A549 (cell line): ENCODE results near the gene SEMA5A. TPM values are rescaled to one million over a fixed set of nuclear protein-coding genes. Genes with fewer than 3 reads are reported as not detected.

Experiments used
- ATAC-seq, 2 experiments: fragments of 200-7000 bp in 1 of 2; fragments of >200 bp in 1 of 2; cut with Nextera tagmentation in 1 of 2; cut with Tn5 transposase in 1 of 2; 3 replicates each; pipeline versions ENCODE4 v1.8.0 to v1.9.1; 2018 to 2020; ENCODE audit warnings: mild to moderate bottlenecking in 1 of 2, moderate library complexity in 1 of 2
- CTCF ChIA-PET: fragments of 300-600 bp; sonication (Branson Sonifier 250); formaldehyde crosslinking; extraction: SDS; loops from one replicate; lab custom pipeline; 2021; ENCODE audit warnings: antibody characterized with exemption, inconsistent platforms; lab: Yijun Ruan, JAX
- POLR2A ChIA-PET: fragments of 350-600 bp; formaldehyde crosslinking; extraction: SDS; loops from one replicate; lab custom pipeline; 2021; ENCODE audit warnings: antibody characterized with exemption, inconsistent platforms; lab: Yijun Ruan, JAX
- DNase-seq, 2 experiments: peaks; one replicate each; pipeline versions ENCODE4 v3.0.0 to v3.0.0-alpha.2; 2011 to 2016; ENCODE audit warnings: low read depth in 1 of 2, low spot score in 1 of 2
- FAIRE-seq: peaks from 2 replicates; lab custom pipeline; 2011; peaks lifted over from hg19 to GRCh38; lab: Jason Lieb, UNC
- H3K27ac ChIP-seq, 2 experiments: fragments of >200 bp; sonication (Bioruptor Twin); formaldehyde crosslinking; 3 replicates each; pipeline ENCODE4 v1.5.1; 2016 to 2017
- H3K4me1 ChIP-seq: fragments of >200 bp; sonication (Bioruptor Twin); formaldehyde crosslinking; 3 replicates; pipeline ENCODE4 v1.6.1; 2016
- H3K4me2 ChIP-seq: fragments of >200 bp; sonication (Bioruptor Twin); formaldehyde crosslinking; 3 replicates; pipeline ENCODE4 v1.6.1; 2016
- H3K4me3 ChIP-seq: fragments of >200 bp; sonication (Bioruptor Twin); formaldehyde crosslinking; 3 replicates; pipeline ENCODE4 v1.5.1; 2016
- H3K9me3 ChIP-seq: fragments of >200 bp; sonication (Bioruptor Twin); formaldehyde crosslinking; 3 replicates; pipeline ENCODE4 v1.6.1; 2016
- CBX2 ChIP-seq: fragments of 200-600 bp; sonication (generic); IDR thresholded peaks from 2 replicates; pipeline ENCODE4 v1.6.1; 2016; ENCODE audit warnings: low read depth, mild to moderate bottlenecking, borderline replicate concordance
- CBX8 ChIP-seq: fragments of 200-600 bp; sonication (generic); IDR thresholded peaks from 2 replicates; pipeline ENCODE4 v1.6.1; 2016
- EHF ChIP-seq: fragments of 250-450 bp; sonication (Bioruptor Pico); IDR thresholded peaks from 2 replicates; pipeline ENCODE4 v1.5.0; 2020; ENCODE audit warnings: mild to moderate bottlenecking
- EP300 ChIP-seq, 2 experiments: fragments of >200 bp; sonication (Bioruptor Twin); formaldehyde crosslinking; IDR thresholded peaks; 2 replicates in 1 of 2; 3 replicates in 1 of 2; pipeline ENCODE4 v1.6.1; 2016 to 2017
- ESRRA ChIP-seq: fragments of 150-350 bp; IDR thresholded peaks from 2 replicates; pipeline ENCODE4 v1.6.1; 2014; ENCODE audit warnings: mild to moderate bottlenecking, low read length, borderline replicate concordance
- FOSB ChIP-seq: fragments of 250-450 bp; sonication (Bioruptor Pico); IDR thresholded peaks from 2 replicates; pipeline ENCODE4 v1.5.0; 2020; ENCODE audit warnings: mild to moderate bottlenecking, moderate library complexity
- HEYL ChIP-seq: fragments of 250-450 bp; sonication (Bioruptor Pico); IDR thresholded peaks from 2 replicates; pipeline ENCODE4 v1.8.0; 2021; ENCODE audit warnings: mild to moderate bottlenecking, moderate library complexity
- HOXB13 ChIP-seq: fragments of 250-450 bp; sonication (Bioruptor Pico); IDR thresholded peaks from 2 replicates; pipeline ENCODE4 v1.5.0; 2020; ENCODE audit warnings: low read depth, mild to moderate bottlenecking, moderate library complexity
- JUN ChIP-seq, 2 experiments: fragments of >200 bp; sonication (Bioruptor Twin); formaldehyde crosslinking; IDR thresholded peaks; 2 replicates in 1 of 2; 3 replicates in 1 of 2; pipeline ENCODE4 v1.6.1; 2016 to 2017
- KDM1A ChIP-seq: fragments of 200-600 bp; sonication (generic); IDR thresholded peaks from 2 replicates; pipeline ENCODE4 v1.6.1; 2016; ENCODE audit warnings: low read depth, mild to moderate bottlenecking
- MAZ ChIP-seq: fragments of 150-350 bp; IDR thresholded peaks from 2 replicates; pipeline ENCODE4 v1.6.1; 2014; ENCODE audit warnings: antibody characterized with exemption, low read depth, low read length, borderline replicate concordance
- MYC ChIP-seq: IDR thresholded peaks from 2 replicates; pipeline ENCODE4 v1.6.1; 2012; ENCODE audit warnings: mild to moderate bottlenecking, inconsistent platforms, low read length, improper control_type of control experiment, borderline replicate concordance
- NPAS2 ChIP-seq: fragments of 250-450 bp; sonication (Bioruptor Pico); IDR thresholded peaks from 2 replicates; pipeline ENCODE4 v1.8.0; 2022; ENCODE audit warnings: mild to moderate bottlenecking, moderate library complexity, borderline replicate concordance
- POLR2AphosphoS2 ChIP-seq: conservative IDR thresholded peaks from 2 replicates; pipeline ENCODE4 v1.6.1; 2012; ENCODE audit warnings: low read length, improper control_type of control experiment, inconsistent platforms
- RAD21 ChIP-seq, 2 experiments: fragments of >200 bp in 1 of 2; sonication (Bioruptor Twin) in 1 of 2; formaldehyde crosslinking in 1 of 2; IDR thresholded peaks in 1 of 2; conservative IDR thresholded peaks in 1 of 2; 2 replicates in 1 of 2; 3 replicates in 1 of 2; pipeline ENCODE4 v1.6.1; 2012 to 2018; ENCODE audit warnings: inconsistent platforms in 1 of 2
- RARB ChIP-seq: fragments of 250-450 bp; sonication (Bioruptor Pico); IDR thresholded peaks from 2 replicates; pipeline ENCODE4 v1.8.0; 2021; ENCODE audit warnings: mild to moderate bottlenecking, moderate library complexity
- RCOR1 ChIP-seq: fragments of 150-350 bp; IDR thresholded peaks from 2 replicates; pipeline ENCODE4 v1.6.1; 2014; ENCODE audit warnings: antibody characterized with exemption, low read length, low read depth
- RFX5 ChIP-seq: fragments of 450-650 bp; IDR thresholded peaks from 2 replicates; pipeline ENCODE4 v1.7.1; 2014; ENCODE audit warnings: antibody characterized with exemption, mild to moderate bottlenecking, moderate library complexity
- RNF2 ChIP-seq: fragments of 200-600 bp; sonication (generic); IDR thresholded peaks from 2 replicates; pipeline ENCODE4 v1.6.1; 2016; ENCODE audit warnings: low read depth, mild to moderate bottlenecking, antibody characterized with exemption, moderate library complexity, borderline replicate concordance
- SMC3 ChIP-seq: fragments of >200 bp; sonication (Bioruptor Twin); formaldehyde crosslinking; IDR thresholded peaks from 3 replicates; pipeline ENCODE4 v1.6.1; 2018; ENCODE audit warnings: inconsistent platforms
- SREBF2 ChIP-seq: fragments of 450-650 bp; IDR thresholded peaks from 2 replicates; pipeline ENCODE4 v1.6.1; 2014; ENCODE audit warnings: mild to moderate bottlenecking, moderate library complexity
- TFCP2L1 ChIP-seq: fragments of 250-450 bp; sonication (Bioruptor Pico); IDR thresholded peaks from 2 replicates; pipeline ENCODE4 v1.5.0; 2021; ENCODE audit warnings: mild to moderate bottlenecking
- ZNF302 ChIP-seq: fragments of 250-450 bp; sonication (Bioruptor Pico); IDR thresholded peaks from 2 replicates; pipeline ENCODE4 v1.9.0; 2021; ENCODE audit warnings: inconsistent platforms, mild to moderate bottlenecking, moderate library complexity
- ZSCAN20 ChIP-seq: fragments of 250-450 bp; sonication (Bioruptor Pico); IDR thresholded peaks from 2 replicates; pipeline ENCODE4 v1.8.0; 2022; ENCODE audit warnings: mild to moderate bottlenecking, moderate library complexity
- WGBS: methylation state at CpG from one replicate; pipeline ENCODE4 v1.1.6; 2017; ENCODE audit errors: missing lambda C conversion rate; 5-methylcytosine and 5-hydroxymethylcytosine counted together
- polyA plus RNA-seq, 4 experiments: library from polyadenylated mRNA; depleted of rRNA in 3 of 4; stranded (reverse); fragments of >200 nt; fragmentation: RNase III in 1 of 4; extraction: RNeasy Plus Mini Kit Qiagen cat#74134 plus additional on column Dnase treatment in 1 of 4; gene quantifications; 2 replicates in 3 of 4; 3 replicates in 1 of 4; pipeline ENCODE4 v1.2.3, GENCODE V29; 2011 to 2017
- TF ChIP-seq, protein P1 (sequence below): fragments of 150-350 bp; IDR thresholded peaks from 2 replicates; pipeline ENCODE4 v1.6.1; 2014; ENCODE audit warnings: low read depth, mild to moderate bottlenecking, low read length
- TF ChIP-seq, protein P2 (sequence below): fragments of >200 bp; sonication (Bioruptor Twin); formaldehyde crosslinking; IDR thresholded peaks from 3 replicates; pipeline ENCODE4 v1.6.1; 2016
- TF ChIP-seq, protein P3 (sequence below): fragments of >200 bp; sonication (Bioruptor Twin); formaldehyde crosslinking; IDR thresholded peaks from 2 replicates; pipeline ENCODE4 v1.6.1; 2016
- TF ChIP-seq, protein P4 (sequence below): IDR thresholded peaks from 2 replicates; pipeline ENCODE4 v1.6.1; 2012

The SEMA5A gene
- polyA plus RNA-seq, 2 of the 4 experiments (the other 2 are of a cell fraction), result not detected

DNA sequence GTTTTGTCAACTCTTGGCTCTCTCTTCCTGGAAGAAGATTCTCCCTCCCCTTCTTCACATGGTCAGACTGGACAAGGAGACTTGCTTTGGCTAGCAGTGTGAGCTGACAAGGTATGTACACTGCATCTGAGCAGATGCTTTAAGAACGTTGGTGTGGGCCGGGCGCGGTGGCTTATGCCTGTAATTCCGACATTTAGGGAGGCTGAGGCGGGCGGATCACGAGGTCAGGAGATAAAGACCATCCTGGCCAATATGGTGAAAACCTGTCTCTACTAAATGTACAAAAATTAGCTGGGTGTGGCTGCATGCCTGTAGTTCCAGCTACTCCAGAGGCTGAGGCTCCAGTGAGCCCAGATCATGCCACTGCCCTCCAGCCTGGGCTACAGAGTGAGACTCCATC, 26.4 kb upstream of the SEMA5A start:
- H3K27ac ChIP-seq, result no peak overlapping the region
- POLR2A ChIA-PET, result no interaction called here
- ATAC-seq (no peak), FAIRE-seq (no peak), DNase-seq (no peak)
- no peaks in the 10 kb centered on the region for H3K4me1 ChIP-seq
- no peaks in the 10 kb centered on the region for H3K9me3 ChIP-seq
- no peak overlapping the region for H3K4me3 ChIP-seq
- H3K4me2 ChIP-seq, result no peak overlapping the region
- no peak for TF ChIP-seq NPAS2 (CRISPR knock-in tag)
- no peak for TF ChIP-seq HOXB13 (CRISPR knock-in tag)
- TF ChIP-seq, protein P1, sequence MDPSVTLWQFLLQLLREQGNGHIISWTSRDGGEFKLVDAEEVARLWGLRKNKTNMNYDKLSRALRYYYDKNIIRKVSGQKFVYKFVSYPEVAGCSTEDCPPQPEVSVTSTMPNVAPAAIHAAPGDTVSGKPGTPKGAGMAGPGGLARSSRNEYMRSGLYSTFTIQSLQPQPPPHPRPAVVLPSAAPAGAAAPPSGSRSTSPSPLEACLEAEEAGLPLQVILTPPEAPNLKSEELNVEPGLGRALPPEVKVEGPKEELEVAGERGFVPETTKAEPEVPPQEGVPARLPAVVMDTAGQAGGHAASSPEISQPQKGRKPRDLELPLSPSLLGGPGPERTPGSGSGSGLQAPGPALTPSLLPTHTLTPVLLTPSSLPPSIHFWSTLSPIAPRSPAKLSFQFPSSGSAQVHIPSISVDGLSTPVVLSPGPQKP, result no peak
- TF ChIP-seq RCOR1, result no peak
- no peak for TF ChIP-seq RNF2
- no peak for TF ChIP-seq RARB (CRISPR knock-in tag)
- TF ChIP-seq ESRRA, result no peak
- TF ChIP-seq, protein P2, sequence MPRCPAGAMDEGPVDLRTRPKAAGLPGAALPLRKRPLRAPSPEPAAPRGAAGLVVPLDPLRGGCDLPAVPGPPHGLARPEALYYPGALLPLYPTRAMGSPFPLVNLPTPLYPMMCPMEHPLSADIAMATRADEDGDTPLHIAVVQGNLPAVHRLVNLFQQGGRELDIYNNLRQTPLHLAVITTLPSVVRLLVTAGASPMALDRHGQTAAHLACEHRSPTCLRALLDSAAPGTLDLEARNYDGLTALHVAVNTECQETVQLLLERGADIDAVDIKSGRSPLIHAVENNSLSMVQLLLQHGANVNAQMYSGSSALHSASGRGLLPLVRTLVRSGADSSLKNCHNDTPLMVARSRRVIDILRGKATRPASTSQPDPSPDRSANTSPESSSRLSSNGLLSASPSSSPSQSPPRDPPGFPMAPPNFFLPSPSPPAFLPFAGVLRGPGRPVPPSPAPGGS, result no peak
- TF ChIP-seq CBX2, result no peak
- no peak for TF ChIP-seq KDM1A
- no peak for TF ChIP-seq RFX5
- no peak for TF ChIP-seq SMC3
- TF ChIP-seq, protein P3, sequence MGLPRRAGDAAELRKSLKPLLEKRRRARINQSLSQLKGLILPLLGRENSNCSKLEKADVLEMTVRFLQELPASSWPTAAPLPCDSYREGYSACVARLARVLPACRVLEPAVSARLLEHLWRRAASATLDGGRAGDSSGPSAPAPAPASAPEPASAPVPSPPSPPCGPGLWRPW, result no peak
- TF ChIP-seq RAD21 (conservative IDR thresholded peaks at IDR 0.05 in 1 of 2, IDR thresholded peaks at IDR 0.05 in 1 of 2), result no peak
- no peak for TF ChIP-seq ZNF302 (CRISPR knock-in tag)
- no peak for TF ChIP-seq POLR2AphosphoS2
- no peak for TF ChIP-seq ZSCAN20 (CRISPR knock-in tag)
- 0% methylated on average over 8 of the region's 8 CpGs for WGBS
- CTCF ChIA-PET, result interaction anchor here (2.4 kb wide), 1 partner anchor 28 kb away, joined by 7 read pairs; no protein-coding TSS in a partner anchor

DNA sequence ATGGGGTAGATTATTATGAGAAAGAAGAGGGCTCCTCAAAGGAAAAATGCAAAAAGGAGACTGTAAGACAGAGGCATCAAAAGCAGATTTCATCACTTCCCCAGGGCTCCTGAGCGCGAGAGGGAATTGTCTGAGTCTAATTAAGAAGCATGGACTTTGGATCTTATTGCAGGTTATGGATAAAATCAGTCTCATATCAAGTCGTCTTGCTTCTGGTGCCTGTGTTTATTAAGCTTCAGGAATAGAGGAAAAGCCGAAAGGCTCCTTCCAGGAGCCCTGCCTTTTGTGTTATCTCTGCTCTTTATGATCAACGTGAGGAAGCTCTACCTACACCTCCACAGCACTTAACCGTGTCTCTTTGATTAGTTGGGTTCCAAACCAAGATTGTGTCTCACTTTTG, 25.0 kb upstream of the SEMA5A start:
- Histone ChIP-seq H3K4me1 (no peaks in the 10 kb centered on the region), H3K9me3 (no peaks in the 10 kb centered on the region), H3K27ac (no peak overlapping the region), H3K4me2 (no peak overlapping the region), H3K4me3 (no peak overlapping the region)
- FAIRE-seq (no peak), DNase-seq (no peak), ATAC-seq (no peak)
- WGBS, result 3% methylated on average over 6 of the region's 6 CpGs
- TF ChIP-seq EHF (no peak), HEYL (no peak), MYC (no peak), CBX8 (no peak), EP300 (IDR thresholded peaks at IDR 0.05) (no peak), FOSB (CRISPR knock-in tag) (no peak), RAD21 (conservative IDR thresholded peaks at IDR 0.05 in 1 of 2, IDR thresholded peaks at IDR 0.05 in 1 of 2) (no peak), MAZ (no peak), JUN (IDR thresholded peaks at IDR 0.05) (no peak), TFCP2L1 (CRISPR knock-in tag) (no peak), RCOR1 (no peak), ZSCAN20 (CRISPR knock-in tag) (no peak), SREBF2 (no peak)
- TF ChIP-seq, protein P4, sequence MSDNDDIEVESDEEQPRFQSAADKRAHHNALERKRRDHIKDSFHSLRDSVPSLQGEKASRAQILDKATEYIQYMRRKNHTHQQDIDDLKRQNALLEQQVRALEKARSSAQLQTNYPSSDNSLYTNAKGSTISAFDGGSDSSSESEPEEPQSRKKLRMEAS, result no peak
- TF ChIP-seq, protein P1, result no peak
- ChIA-PET CTCF (no interaction called here), POLR2A (no interaction called here)
